GM19023 (cell line): ENCODE measurements around the gene C1S.
"Not testable (repeated sequence)": the region's sequence is repeated elsewhere in the genome, so short reads cannot be mapped to it uniquely, and the experiment has no call there.

ENCODE experiments used
- ATAC-seq: cut with Tn5 transposase; IDR thresholded peaks from one replicate; pipeline ENCODE4 v1.9.1; 2021; ENCODE audit warnings: mild to moderate bottlenecking, moderate library complexity; ENCODE audit not compliant: unreplicated experiment

Gene C1S

GRCh38 chr12:7101047-7101693 lies 40.7 kb downstream of the C1S start:
- ATAC-seq: no peak

GRCh38 chr12:7101694-7102131 lies 41.2 kb downstream of the C1S start:
- ATAC-seq: no peak

GRCh38 chr12:7102582-7102981 lies 42.1 kb downstream of the C1S start:
- no peak for ATAC-seq

GRCh38 chr12:7103837-7104584 lies 43.5 kb downstream of the C1S start:
- ATAC-seq: no peak

- ATAC-seq: no peak
These were observed 45.6 kb downstream of the C1S start for GRCh38 chr12:7106082-7106481.

- not testable (repeated sequence) for ATAC-seq
These were observed 46.7 kb downstream of the C1S start for GRCh38 chr12:7107181-7107580.

GRCh38 chr12:7107636-7108002 lies 47.1 kb downstream of the C1S start:
- ATAC-seq: peak; percentile 2

GRCh38 chr12:7108003-7108795 lies 47.7 kb downstream of the C1S start:
- ATAC-seq: peak; percentile 91

- peak; percentile 27 for ATAC-seq
These were observed 48.5 kb downstream of the C1S start, which contains the start of gene C1RL for GRCh38 chr12:7108796-7109571. TSS of gene C1RL (minus strand) at chr12:7109214. CDS start at chr12:7109180, 34 bp downstream.

GRCh38 chr12:7109572-7109920 lies 49.0 kb downstream of the C1S start:
- no peak for ATAC-seq

- no peak for ATAC-seq
These were observed 50.1 kb downstream of the C1S start for GRCh38 chr12:7110661-7111060.

GRCh38 chr12:7112041-7112440 lies 51.5 kb downstream of the C1S start:
- ATAC-seq: no peak

GRCh38 chr12:7113389-7113871 lies 52.9 kb downstream of the C1S start:
- no peak for ATAC-seq

GRCh38 chr12:7114008-7114407 lies 53.5 kb downstream of the C1S start:
- ATAC-seq: no peak

GRCh38 chr12:7114851-7115250 lies 54.3 kb downstream of the C1S start:
- no peak for ATAC-seq

- ATAC-seq: no peak
These were observed 55.7 kb downstream of the C1S start for GRCh38 chr12:7116196-7116595.

- ATAC-seq: no peak
These were observed 56.4 kb downstream of the C1S start for GRCh38 chr12:7116916-7117315.

GRCh38 chr12:7117670-7118069 lies 57.2 kb downstream of the C1S start:
- ATAC-seq: no peak

- ATAC-seq: no peak
These were observed 58.4 kb downstream of the C1S start for GRCh38 chr12:7118881-7119280.

- no peak for ATAC-seq
These were observed 59.6 kb downstream of the C1S start for GRCh38 chr12:7120166-7120565.
